Measurements from ENCODE around the gene CDPF1.
A peak's percentile ranks its signal among the peaks of the same experiment; 100 is the strongest.
"Not testable (repeated sequence)": the region's sequence is repeated elsewhere in the genome, so short reads cannot be mapped to it uniquely, and the experiment has no call there.

The CDPF1 gene

DNA sequence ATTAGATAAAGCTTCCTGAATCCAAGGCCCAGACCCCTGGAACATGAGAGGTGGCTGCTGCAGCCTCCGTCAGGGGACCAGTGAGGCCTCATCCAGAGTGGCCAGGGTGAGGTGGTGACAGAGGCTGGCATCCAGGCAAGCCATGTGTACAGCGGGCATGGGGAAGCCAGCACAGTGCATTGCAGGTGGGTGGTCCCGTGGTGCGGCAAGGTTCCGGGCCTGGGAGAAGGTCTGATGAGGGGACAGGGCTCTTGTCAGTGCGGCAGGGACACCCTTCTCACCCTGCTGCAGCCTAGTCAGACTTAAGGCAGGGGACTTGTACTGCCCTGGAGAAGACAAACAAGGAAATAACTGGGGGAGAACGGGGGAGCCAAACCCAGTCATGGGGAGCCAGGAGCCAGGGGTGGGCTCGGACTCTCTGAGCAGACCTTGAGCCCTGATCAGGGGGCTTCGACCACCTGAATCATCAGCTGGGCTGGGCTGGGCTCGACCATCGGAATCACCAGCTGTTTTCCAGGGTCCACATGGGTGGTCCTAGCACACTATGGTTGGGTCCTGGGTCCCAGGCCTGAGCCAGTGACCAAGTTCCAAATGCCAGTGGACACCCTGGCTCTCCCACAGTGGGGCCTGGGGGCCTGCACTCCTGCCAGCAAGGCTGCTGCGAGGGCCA lies 22.8 kb upstream of the CDPF1 start:
- TF ChIP-seq, protein P1, sequence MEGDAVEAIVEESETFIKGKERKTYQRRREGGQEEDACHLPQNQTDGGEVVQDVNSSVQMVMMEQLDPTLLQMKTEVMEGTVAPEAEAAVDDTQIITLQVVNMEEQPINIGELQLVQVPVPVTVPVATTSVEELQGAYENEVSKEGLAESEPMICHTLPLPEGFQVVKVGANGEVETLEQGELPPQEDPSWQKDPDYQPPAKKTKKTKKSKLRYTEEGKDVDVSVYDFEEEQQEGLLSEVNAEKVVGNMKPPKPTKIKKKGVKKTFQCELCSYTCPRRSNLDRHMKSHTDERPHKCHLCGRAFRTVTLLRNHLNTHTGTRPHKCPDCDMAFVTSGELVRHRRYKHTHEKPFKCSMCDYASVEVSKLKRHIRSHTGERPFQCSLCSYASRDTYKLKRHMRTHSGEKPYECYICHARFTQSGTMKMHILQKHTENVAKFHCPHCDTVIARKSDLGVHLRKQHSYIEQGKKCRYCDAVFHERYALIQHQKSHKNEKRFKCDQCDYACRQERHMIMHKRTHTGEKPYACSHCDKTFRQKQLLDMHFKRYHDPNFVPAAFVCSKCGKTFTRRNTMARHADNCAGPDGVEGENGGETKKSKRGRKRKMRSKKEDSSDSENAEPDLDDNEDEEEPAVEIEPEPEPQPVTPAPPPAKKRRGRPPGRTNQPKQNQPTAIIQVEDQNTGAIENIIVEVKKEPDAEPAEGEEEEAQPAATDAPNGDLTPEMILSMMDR (conservative IDR thresholded peaks at IDR 0.05) = no peak
- TF ChIP-seq ZFX (IDR thresholded peaks at IDR 0.05) = no peak
- H3K27ac ChIP-seq = no peak overlapping the region

- no peak overlapping the region for H3K27ac ChIP-seq
- TF ChIP-seq, protein P1 (conservative IDR thresholded peaks at IDR 0.05) = no peak
- no peak for TF ChIP-seq ZFX (IDR thresholded peaks at IDR 0.05)
Measured at GRCh38 chr22:46272196-46272595, 22.1 kb upstream of the CDPF1 start.

GRCh38 chr22:46269564-46269963 lies 19.5 kb upstream of the CDPF1 start:
- no peak overlapping the region for H3K27ac ChIP-seq
- TF ChIP-seq, protein P1 (conservative IDR thresholded peaks at IDR 0.05) = no peak

DNA sequence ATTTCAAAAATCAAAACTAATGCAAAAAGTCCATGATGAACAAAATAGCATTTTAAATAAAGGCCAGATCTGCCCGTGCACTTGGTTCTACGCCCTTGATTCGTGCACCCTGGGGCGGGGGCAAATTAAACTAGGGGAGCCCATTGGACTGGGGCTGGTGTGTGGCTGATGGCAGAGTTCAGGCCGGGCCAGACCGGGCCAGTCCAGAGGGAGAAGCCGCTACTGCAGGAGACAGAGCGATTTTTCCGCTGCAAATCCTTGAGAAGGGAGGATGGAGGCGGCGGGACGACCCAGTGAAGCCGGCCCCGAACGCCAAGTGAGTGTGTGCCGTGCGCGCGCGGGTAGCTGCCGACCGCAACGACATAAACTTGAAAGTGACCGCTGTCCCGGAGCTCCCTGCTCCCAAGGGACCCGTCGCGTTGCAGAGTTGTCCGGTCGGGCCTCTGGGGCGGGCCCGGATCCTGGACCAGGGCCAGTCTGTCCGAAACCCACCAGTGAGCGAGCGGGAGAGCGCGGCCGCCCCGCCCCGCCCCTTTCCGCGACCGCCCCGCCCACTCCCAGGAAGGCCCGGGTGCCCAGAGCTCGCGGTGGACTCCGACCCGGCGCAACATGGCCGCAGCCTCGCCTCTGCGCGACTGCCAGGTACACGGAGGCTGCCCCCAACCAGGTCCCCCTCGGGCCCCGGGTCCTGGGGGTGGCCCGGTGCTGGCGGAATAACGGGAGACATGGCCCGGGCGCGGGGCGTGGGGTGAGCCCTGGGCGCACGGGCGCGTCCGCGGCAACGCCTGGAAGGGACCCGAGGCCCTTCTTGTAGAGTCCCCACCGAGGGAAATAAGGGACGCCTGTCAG lies 17.6 kb upstream of the CDPF1 start, which contains the start of gene TTC38:
TSS of gene TTC38 (plus strand) at position 578 of the 849 bp plus-strand sequence. CDS start at position 610, 32 bp downstream.
- peak within 1 kb of the TSS; percentile 89 for H3K27ac ChIP-seq

GRCh38 chr22:46265627-46266026 lies 15.5 kb upstream of the CDPF1 start:
- H3K27ac ChIP-seq = not testable (repeated sequence)

More for the DNA sequence above, 17.6 kb upstream of the CDPF1 start, which contains the start of gene TTC38:
- peak; percentile 61 for TF ChIP-seq ZFX (IDR thresholded peaks at IDR 0.05)
- TF ChIP-seq, protein P1 (conservative IDR thresholded peaks at IDR 0.05) = no peak

GRCh38 chr22:46264520-46264919 lies 14.4 kb upstream of the CDPF1 start:
- not testable (repeated sequence) for H3K27ac ChIP-seq

DNA sequence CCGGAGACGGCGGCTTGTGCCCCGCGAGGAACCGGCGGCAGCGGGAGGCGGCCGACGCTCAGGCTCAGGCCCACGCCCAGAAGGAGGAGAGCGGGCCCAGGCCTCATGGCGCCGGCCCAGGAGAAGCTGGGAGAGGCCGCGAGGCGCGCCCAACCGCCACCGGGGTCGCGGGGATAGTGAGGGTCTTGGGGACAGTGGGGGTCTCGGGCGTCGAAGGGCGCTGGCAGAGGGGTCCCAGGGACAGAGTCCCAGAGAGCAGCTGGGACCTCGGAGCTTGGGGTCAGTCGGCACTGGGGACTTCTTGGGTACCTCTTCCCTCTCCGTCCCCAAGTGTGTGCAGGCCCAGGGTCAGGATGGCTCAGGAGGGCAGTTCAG lies 13.1 kb upstream of the CDPF1 start, which contains the start of gene PKDREJ:
TSS of gene PKDREJ (minus strand) at position 128 of the 375 bp plus-strand sequence. CDS start at position 107, 21 bp downstream.
- H3K27ac ChIP-seq = no peak within 1 kb of the TSS
- TF ChIP-seq ZFX (IDR thresholded peaks at IDR 0.05) = no peak
- TF ChIP-seq, protein P1 (conservative IDR thresholded peaks at IDR 0.05) = no peak

DNA sequence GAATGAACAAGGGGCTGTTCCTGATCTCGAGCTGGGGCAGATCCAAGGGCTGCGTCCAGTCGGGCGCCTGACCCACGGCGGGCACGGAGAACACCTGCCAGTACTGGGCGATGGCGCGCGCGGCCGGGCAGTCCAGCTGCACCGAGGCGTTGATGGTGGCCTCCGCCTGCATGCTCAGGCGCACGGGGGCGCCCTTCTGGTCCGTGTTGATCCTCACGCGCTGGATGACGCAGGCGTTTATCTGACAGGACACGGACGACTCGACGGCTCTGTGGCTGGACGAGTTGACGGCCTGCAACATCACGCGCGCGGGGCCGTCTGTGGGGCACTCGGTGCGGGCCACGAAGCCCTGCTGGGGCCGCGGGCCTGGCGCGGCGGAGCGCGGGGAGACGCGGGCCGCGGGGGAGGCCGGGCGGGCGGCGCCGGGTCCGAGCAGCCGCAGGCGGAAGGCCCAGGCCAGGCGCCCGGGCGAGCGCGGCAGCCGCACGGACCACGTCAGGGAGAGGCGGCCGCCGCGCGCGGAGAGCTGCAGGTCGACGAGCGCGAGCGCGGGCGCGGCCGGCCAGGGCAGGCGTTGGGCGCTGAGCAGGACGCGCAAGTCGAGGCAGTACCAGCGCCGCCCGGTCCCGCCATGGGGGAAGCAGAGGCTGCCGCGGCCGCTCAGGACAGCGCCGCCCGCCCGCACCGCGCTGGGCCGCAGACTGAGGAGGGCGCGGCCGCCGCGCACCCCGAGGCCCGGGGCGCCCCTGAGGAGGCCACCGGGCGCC lies 12.5 kb upstream of the CDPF1 start:
- no peak overlapping the region for H3K27ac ChIP-seq
- TF ChIP-seq, protein P1 (conservative IDR thresholded peaks at IDR 0.05) = no peak
- TF ChIP-seq ZFX (IDR thresholded peaks at IDR 0.05) = no peak
